VCaP (cell line): Measurements from ENCODE around the gene KRT16.
"Not testable (repeated sequence)": the region's sequence is repeated elsewhere in the genome, so short reads cannot be mapped to it uniquely, and the experiment has no call there.

Experiments used
- H3K27ac ChIP-seq: fragments of 450-650 bp; 2 replicates; pipeline ENCODE4 v1.5.1; 2017
- TF ChIP-seq, protein P1 (sequence below): fragments of 450-650 bp; conservative IDR thresholded peaks from 2 replicates; pipeline ENCODE4 v1.5.1; 2017; ENCODE audit warnings: mild to moderate bottlenecking, moderate library complexity

The KRT16 gene

DNA sequence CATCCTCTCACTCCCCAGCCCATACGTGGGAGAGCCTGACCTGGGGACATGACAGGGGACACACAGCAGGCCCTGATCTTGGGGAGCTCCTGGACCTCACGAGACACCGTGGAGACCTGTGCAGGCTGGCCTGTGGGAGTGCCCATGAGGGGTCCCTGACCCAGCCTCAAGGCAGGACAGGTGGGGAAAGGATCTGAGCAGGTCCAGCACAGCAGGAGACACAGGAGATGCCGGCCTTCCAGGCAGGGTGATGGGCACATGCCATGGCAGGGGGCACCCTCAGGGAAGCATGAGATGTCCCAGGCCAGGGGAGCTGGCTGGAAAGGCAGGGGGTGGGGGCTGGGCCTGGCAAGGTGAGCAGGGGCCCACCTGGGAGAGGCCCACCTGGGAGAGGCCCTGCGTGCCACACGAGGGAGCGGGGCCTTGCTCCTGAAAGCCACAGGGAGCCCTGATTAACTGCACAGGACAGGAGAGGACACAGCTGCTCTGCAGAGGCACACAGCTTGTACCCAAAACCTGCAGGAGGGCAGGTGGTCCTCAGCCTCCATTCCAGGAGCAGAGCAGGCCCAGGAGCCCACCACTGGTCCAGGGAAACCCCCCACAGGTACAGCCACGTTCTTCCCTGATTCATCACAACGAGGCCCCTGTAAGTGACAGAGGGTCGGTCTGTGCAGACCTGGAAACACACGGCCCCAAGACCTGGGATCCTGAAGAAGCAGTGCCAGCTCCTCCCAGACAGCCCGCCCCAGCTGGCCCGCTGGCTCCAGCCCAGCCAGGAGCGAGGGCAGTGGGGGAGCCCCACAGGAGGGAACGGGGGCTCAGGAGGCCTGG is 38.4 kb upstream of the KRT16 start:
- TF ChIP-seq, protein P1, sequence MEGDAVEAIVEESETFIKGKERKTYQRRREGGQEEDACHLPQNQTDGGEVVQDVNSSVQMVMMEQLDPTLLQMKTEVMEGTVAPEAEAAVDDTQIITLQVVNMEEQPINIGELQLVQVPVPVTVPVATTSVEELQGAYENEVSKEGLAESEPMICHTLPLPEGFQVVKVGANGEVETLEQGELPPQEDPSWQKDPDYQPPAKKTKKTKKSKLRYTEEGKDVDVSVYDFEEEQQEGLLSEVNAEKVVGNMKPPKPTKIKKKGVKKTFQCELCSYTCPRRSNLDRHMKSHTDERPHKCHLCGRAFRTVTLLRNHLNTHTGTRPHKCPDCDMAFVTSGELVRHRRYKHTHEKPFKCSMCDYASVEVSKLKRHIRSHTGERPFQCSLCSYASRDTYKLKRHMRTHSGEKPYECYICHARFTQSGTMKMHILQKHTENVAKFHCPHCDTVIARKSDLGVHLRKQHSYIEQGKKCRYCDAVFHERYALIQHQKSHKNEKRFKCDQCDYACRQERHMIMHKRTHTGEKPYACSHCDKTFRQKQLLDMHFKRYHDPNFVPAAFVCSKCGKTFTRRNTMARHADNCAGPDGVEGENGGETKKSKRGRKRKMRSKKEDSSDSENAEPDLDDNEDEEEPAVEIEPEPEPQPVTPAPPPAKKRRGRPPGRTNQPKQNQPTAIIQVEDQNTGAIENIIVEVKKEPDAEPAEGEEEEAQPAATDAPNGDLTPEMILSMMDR = no peak
- no peak overlapping the region for H3K27ac ChIP-seq

DNA sequence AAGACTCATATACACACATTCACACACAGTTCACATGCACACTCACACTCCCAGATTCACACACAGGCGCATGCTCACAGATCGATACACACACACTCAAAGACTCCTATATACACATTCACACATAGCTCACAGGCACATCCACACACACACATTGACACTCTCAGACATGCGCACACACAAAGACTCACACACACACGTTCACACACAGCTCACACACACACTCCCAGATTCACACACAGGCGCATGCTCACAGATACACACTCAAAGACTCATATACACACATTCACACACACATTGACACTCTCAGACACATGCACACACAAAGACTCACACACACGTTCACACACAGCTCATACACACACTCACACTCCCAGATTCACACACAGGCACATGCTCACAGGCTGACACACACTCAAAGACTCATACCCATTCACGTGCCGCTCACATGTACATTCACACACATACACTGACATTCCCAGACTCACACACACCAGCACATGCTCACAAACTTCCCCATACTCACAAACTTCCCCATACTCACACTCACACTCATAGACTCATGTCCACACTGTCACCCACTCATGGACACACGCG is 37.5 kb upstream of the KRT16 start:
- no peak overlapping the region for H3K27ac ChIP-seq
- TF ChIP-seq, protein P1 = no peak

DNA sequence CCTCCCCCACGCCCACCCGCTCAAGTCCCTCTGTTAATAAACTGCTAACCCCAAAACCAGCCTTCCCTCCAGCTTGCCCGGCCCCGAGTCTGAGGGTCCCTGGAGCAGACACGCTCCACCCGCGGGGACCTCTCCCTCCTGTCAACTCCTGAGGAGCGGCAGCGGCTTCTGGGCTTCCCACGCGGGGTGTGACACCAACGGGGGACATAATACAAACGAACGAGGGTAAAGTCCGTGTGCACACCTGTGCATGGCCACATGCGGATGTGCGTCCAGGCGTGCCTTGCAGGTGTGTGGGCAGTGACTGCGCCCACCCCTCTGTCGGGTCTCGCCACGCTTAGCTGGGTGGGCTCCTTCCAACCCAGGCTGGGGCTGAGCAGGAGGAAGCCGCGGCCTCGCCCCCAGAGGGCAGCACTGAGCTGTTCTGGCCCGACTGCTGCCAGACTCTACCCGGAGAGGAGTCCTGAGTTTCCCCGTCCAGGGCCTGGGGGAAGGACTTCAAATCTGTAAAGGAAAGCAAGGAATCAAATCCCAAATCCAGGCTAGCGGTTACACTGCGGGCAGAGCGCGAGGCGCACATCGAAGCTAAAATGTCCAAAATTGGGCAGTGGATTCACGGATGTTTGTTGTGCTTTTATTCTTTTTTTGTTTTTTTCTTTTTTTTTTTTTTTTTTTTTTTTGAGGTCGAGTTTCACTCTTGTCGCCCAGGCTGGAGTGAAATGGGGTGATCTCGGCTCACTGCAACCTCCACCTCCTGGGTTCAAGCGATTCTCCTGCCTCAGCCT is 36.0 kb upstream of the KRT16 start:
- TF ChIP-seq, protein P1 = peak; percentile 95
- H3K27ac ChIP-seq = peak overlapping the region; percentile 73

DNA sequence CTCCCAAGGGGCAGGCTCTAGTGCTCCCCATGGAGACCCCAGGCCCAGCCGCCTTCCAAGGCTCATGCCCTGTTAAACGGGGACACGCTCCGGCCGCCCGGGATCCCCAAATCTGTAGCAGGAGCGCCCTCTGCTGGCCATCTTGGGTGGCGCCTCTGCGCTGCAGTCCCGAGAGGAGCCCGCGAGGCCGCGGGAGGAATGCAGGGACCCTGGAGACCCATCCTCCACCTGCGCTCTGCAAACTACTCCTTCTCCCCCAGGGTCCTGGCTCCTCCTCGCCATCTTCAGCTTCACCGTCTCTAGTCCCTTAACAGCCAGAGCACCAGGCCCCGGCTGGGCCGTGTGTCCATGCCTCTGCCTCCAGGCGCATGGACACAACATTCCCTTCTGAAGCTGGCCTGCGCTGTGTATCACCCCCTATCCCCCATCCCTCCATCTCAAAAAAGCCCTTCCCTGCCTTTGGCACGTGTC is 35.4 kb upstream of the KRT16 start:
- peak overlapping the region; percentile 73 for H3K27ac ChIP-seq
- TF ChIP-seq, protein P1 = peak; percentile 86

DNA sequence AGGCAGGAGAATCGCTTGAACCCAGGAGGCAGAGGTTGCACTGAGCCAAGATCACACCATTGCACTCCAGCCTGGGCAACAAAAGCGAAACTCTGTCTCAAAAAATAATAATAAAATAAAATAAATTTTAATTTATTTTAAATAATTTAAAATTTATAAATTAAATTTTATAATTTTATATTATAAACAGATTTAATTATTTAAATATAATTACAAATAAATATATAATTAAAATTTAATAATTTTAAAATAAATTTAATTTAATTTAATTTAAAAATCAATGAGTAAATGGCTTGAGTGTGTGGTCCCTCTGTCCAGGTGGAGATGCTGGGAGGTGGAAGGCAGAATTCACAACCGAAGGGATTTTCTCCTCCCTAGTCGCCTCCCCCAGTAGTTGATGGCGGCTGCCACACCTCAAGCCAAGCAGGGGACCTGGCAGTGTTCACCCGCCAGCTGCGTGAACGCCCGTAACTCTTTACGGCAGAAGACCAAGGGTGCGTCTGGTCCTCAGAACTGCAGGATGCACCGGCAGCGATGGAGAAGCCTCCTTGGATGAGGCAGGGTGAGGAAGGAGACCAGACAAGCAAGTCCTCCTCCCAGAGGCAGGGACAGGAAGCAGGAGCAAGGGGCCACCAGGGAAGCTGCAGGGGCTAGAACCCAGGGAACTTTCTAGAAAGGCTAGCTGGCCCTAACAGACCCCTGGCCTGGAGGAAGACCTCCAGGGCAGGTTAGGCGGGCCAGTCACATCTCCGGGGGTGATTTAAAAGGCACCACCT is 34.7 kb upstream of the KRT16 start:
- TF ChIP-seq, protein P1 = no peak

DNA sequence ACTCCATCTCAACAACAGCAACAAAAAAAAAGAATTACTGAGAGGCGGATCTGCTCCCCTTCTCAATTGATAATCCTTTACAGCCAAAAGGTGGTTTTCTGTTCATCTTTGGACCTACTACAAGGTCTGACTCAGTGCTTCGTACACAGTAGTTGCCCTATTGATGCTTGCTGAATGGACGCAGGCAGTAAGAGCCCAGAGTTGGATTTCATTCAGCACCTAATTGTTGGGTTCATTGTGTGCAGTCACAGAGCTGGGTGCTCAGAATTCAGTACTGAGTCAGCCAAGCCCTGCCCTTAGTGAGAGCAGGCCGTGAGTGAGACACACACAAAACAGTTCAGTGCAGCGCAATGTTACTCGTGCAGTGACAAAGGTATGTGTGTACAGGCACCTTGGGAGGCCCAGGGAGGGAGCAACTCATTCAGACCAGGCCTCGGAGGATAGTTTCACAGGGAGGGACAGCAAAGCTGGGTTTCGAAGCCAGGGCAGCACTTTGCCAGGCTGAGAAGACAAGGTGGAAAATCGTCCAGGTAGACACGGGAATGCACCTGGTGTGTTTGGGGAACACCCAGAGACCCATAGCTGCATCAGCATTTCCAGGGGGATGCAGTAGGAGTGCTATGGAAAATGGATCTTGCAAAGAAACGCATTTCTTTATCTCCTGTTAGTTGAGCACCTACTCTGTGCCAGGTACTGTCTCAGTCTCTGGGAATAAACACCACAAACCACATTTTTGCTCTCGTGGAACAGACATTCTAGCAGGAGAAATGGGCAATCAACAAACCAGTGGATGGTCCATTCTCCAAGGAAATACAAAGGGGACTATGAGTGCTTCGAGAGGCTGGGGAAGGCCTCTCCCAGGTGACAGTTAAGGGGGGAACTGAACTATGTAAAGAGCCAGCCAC is 29.9 kb upstream of the KRT16 start:
- TF ChIP-seq, protein P1 = no peak

More for the DNA sequence above, 34.7 kb upstream of the KRT16 start:
- peak overlapping the region; percentile 73; the same call in 1 of the 2 replicates for H3K27ac ChIP-seq

DNA sequence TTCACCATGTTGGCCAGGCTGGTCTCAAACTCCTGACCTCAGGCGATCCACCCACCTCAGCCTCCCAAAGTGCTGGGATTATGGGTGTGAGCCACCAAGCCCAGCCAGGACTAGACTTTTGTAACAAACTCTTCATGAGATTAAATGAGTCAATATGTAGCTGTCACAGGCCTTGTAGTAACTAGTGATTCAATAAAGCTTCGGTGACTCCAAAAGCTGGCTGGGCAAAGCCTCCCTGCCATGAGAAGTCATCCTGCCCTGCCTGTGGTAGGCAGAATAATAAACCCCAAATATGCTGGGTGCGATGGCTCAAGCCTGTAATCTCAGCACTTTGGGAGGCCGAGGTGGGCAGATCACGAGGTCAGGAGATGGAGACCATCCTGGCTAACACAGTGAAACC is 28.0 kb upstream of the KRT16 start:
- H3K27ac ChIP-seq = not testable (repeated sequence)

More for the DNA sequence above, 29.9 kb upstream of the KRT16 start:
- H3K27ac ChIP-seq = no peak overlapping the region
